Activated CD4-positive, CD25-positive, alpha-beta regulatory T cell (primary cell): ENCODE measurements around the gene CDK13.
A peak's percentile ranks its signal among the peaks of the same experiment; 100 is the strongest.
"Not testable (repeated sequence)": the region's sequence is repeated elsewhere in the genome, so short reads cannot be mapped to it uniquely, and the experiment has no call there.

Experiments
- DNase-seq, 4 experiments: peaks; one replicate each; lab custom pipeline; 2025; lab: John Stamatoyannopoulos, UW

Gene CDK13

GRCh38 chr7:40098810-40099209 lies 148.8 kb downstream of the CDK13 start:
- DNase-seq = no peak

DNA sequence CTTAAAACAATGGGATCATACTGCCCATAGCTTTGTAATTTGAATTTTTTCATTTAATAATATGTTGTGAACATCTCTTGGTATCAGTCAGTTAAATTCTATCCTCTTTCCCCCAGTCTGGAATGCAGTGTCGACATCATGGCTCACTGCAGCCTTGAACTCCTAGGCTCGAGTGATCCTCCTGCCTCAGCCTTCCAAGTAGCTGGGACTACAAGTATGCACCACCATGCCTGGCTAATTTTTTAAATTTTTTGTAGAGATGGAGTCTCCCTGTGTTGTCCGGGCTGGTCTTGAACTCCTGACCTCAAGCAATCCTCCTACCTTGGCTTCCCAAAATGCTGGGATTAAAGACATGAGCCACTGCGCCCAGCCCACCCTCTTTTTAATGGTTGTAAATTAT lies 149.8 kb downstream of the CDK13 start:
- no peak for DNase-seq

DNA sequence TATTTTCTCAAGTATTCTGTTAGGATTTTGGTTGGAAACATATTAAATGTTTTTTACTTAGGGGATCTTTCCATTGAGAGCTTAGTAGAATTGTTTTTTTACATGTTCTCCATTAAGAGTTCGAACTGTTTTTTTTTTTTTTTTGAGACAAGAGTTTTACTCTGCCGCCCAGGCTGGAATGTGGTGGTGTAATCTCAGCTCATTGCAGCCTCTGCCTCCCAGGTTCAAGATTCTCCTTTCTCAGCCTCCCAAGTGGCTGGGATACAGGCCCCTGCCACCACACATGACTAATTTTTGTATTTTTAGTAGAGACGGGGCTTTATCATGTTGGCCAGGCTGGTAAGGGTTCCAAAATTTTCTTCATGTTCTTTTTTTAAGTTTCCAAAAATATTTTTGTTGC lies 151.1 kb downstream of the CDK13 start:
- DNase-seq = no peak

GRCh38 chr7:40102897-40103296 lies 152.8 kb downstream of the CDK13 start:
- DNase-seq = no peak

GRCh38 chr7:40105879-40106473 lies 155.9 kb downstream of the CDK13 start:
- DNase-seq = no peak

- DNase-seq = no peak
Measured at GRCh38 chr7:40115936-40116335, 165.9 kb downstream of the CDK13 start.

DNA sequence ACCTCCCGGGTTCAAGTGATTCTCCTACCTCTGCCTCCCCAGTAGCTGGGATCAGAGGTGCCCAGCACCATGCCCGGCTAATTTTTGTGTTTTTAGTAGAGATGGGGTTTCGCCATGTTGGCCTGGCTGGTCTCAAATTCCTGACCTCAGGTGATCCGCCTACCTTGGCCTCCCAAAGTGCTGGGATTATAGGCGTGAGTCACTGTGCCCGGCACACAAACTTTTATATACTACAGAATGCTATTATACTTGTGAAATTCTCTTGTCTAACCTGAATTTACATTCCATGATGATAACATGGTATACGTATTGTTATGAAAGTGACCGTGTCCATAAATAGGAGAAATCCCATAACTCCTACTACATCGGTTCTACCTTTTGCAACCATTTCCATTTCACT lies 167.1 kb downstream of the CDK13 start:
- DNase-seq = not testable (repeated sequence)

GRCh38 chr7:40118201-40118600 lies 168.1 kb downstream of the CDK13 start:
- not testable (repeated sequence) for DNase-seq

DNA sequence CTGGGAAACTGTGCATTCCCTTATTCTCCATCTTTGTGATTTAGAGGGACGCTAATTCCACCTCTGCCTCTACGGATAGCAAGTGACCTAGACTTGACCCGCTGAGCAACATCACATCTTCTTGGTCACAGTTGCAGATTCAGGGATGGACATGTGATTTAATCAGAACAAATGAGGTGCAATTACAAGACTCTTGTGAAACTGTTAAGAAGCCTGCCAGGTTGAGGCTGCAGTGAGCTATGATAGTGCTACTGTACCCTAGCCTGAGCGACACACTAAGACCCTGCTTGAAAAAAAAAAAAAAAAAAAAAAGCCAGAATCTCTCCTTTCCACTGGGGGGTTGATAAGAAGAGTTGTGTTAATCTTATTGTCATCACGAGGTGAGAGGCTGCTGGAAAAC lies 170.0 kb downstream of the CDK13 start:
- DNase-seq = no peak

GRCh38 chr7:40122100-40122939 lies 172.3 kb downstream of the CDK13 start:
- DNase-seq = not testable (repeated sequence)

- no peak for DNase-seq
Measured at GRCh38 chr7:40122940-40123254, 172.8 kb downstream of the CDK13 start.

DNA sequence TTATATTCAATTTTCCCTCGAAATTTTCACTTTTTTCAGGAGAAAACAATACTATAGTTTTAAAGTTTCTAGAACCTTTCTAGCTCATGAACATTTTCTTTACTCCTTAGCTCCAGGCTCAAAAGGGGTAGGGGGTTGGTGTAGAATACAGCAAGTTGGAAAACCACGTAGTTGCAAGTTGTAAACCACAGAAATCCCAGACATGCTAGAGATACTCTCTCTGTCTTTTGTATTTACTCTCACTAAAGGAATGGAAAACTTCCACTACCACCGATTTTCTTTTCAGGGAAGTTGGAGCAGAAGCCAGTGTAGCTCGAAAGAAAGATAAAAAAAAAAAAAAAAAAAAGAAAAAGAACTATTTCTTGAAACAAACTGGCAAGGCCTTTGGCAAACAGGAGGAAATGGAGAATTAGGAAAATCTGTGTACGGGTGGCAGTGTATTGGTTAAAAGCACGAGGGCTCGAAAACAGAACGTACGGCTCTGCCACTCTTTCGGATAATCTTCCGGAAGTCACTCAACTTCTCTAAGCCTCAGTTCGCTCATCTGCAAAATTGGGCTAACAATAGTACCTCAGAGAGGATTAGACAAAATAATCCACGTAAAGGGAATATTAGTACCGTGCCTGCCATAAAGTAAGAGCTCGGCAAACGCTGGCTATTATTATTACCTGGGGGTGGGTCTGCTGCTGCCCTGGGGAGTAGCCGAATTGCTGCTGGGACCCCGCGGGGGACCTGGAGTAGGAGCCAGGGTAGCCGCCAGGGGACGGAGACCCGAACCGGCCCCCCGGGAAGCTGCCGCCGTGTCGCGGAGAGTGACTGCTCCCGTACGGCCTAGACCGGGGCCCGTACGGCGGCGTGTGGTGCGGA lies 183.7 kb downstream of the CDK13 start:
- peak in 1 of 4 experiments; percentile 64 for DNase-seq

DNA sequence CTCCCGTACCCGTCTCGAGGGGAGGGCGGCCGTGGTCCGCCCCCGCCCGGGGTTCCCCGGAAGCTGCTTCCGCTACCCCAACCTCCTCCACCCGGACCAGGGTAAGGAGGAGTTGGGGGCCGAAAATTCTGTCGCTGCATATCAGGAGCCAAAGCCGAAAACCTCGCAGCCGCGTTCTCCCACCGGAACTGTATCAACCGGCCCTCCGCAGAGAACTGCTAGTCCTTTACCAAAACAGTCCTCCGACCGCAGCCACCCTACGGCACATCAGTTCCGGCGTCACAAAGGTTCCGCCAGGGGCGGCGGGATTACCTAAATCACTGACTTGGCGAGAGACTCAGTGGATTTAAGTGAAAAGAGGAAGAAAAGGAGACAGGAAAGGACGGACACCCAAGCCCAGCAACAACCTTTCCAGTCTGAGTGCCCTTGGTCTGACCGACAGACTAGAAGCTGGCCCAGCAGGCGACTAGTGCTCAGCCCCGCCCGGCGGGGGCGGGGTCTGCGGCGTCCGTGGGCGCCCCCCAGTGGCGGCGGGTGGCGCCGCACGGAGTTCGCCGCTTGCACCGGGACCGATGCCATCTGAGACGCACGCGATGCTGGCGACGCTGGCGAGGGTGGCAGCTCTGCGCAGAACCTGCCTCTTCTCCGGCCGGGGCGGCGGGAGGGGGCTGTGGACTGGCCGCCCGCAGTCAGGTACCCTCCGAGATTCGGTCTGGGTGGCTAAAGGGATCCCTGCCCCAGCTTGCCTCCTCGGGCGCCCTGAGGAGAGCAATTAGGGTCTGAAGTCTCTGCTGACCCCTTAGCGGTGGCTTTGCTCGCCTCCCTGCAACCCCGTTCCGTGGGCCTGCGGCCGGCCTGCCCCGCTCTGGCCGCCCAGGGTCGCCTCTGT lies 184.6 kb downstream of the CDK13 start, which contains the start of the genes MPLKIP and SUGCT:
TSS of gene MPLKIP (minus strand) at position 195 of the 889 bp plus-strand sequence. CDS start at position 140, 55 bp downstream.
TSS of gene SUGCT (plus strand) at position 578 of the 889 bp plus-strand sequence.
- DNase-seq = peak; percentile 74 to 92 (median 81)

DNA sequence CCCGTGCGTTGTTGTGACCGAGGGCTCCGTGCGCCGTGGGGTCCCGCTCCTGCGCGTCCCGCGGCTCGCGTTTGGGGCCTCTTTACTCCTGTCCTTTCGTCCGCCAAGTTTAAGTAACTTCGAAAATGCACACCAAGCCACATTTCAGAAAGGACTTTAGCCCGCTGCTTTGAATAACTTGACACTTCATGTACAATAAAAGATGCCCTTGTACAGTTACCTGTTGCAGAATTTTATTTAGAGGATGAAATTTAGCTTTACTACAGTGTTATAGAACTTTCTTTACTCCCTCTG lies 185.2 kb downstream of the CDK13 start:
- DNase-seq = peak in 1 of 4 experiments; percentile 13

- no peak for DNase-seq
Measured at GRCh38 chr7:40137563-40137962, 187.5 kb downstream of the CDK13 start.

- no peak for DNase-seq
Measured at GRCh38 chr7:40138973-40139372, 188.9 kb downstream of the CDK13 start.

DNA sequence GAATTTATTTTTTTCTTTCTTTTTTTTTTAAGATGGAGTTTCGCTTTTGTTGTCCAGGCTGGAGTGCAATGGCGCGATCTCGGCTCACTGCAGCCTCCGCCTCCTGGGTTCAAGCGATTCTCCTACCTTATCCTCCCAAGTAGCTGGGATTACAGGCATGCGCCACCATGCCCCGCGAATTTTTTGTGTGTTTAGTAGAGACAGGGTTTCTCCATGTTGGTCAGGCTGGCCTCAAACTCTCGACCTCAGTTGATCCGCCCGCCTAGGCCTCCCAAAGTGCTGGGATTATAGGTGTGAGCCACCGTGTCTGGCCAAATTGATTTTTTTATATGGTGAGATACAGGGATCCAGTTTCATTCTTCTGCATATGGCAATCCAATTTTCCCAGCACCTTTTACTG lies 189.8 kb downstream of the CDK13 start:
- not testable (repeated sequence) for DNase-seq

DNA sequence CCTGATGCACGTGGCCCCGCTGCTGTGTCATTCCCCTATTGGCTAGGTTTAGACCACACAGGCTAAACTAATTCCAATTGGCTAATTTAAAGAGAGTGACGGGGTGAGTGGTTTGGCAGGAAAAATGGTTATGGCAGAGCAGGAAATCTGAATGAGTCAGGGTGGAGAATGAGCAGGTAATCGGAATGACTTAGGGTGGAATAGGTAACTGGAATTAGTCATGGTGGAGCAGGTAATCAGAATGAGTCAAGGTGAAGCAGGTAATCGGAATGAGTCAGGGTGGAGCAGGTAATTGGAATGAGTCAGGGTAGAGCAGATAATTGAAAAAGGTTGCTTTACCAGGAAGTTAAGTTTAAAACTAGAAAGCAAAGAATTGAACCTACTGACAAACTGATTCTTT lies 191.9 kb downstream of the CDK13 start:
- not testable (repeated sequence) for DNase-seq

DNA sequence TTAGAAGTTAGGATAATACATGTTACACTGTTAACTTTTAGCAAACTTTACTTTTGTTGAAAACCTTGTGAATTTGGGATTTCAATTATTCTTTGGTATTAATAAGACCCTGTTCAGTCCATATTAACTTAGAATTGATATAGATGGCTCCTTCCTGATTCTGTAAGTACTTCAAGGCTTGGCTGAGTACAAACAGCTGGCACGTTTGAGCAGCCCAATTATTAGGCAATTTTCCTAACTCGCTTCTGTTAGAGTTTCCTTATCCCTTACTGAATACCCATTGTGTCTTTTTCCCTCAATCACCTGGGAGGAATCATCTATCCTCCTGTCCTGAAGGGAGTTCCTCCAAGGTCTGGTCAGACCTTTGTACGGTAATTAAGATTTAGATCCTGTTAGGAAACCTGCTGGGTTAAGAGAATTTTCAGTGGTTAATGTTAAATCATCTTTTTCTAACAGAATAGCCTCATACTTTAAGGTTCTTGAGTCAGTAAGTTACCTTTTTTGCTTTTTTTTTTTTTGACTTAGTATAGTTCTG lies 195.6 kb downstream of the CDK13 start:
- DNase-seq = not testable (repeated sequence)

DNA sequence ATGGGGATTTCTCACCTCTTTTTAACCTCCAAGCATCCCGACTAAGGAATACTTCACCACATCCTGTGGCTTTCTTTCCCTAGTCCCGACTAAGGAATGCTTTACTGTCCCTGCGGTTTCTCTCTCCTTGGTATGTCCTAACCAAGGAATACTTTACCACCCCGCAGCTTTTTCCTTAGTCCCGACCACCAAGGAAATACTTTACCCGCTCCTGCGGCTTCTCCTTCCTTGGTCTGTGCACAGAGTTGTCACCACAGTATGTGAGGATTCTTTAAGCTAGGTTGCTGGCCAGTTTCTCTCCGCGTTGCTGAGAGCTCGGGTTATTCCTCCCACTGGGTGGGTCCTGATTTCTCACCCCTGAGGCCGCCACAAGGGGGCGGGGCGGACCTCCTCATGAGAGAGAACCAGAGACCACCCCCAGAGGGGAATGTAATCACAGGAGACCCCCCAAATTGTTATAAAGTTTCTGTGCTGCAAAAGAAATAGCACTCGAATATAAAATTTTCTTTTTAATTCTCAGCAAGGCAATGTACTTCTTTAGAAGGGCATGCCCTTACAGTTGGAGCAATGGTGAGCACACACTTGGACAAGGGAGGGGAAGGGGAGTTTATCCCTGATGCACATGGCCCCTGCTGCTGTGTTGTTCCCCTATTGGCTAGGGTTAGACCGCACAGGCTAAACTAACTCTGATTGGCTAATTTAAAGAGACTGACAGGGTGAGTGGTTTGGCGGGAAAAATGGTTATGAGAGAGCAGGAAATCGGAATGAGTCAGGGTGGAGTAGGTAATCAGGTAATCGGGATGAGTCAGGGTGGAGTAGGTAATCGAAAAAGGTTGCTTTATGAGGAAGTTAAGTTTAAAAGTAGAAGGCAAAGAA lies 197.6 kb downstream of the CDK13 start:
- DNase-seq = no peak
